Endothelial cell of umbilical vein (primary cell): Measurements from ENCODE around the gene STIM1. TPM values are rescaled to one million over a fixed set of nuclear protein-coding genes. Genes with fewer than 3 reads are reported as not detected.

Source experiments
- BruUV-seq: library from RNA; stranded (reverse); fragments of 400-500 nt; replicated peaks from 2 replicates; lab custom pipeline; 2021; lab: Mats Ljungman, UMichigan
- CTCF ChIA-PET: fragments of 300-600, 350-600 bp; sonication (Branson Sonifier 250); formaldehyde crosslinking; loops from one replicate; lab custom pipeline; 2021; ENCODE audit warnings: antibody characterized with exemption, inconsistent platforms; lab: Charles Lee
- POLR2A ChIA-PET: fragments of 300-600, 350-600 bp; sonication (Branson Sonifier 250); formaldehyde crosslinking; loops from one replicate; lab custom pipeline; 2021; ENCODE audit warnings: antibody characterized with exemption, inconsistent platforms; lab: Charles Lee
- DNase-seq: peaks from one replicate; pipeline ENCODE4 v3.0.0-alpha.2; 2011; ENCODE audit warnings: low read depth, low spot score
- FAIRE-seq: peaks from 2 replicates; lab custom pipeline; 2011; peaks lifted over from hg19 to GRCh38; lab: Jason Lieb, UNC
- H2AFZ ChIP-seq: 2 replicates; pipeline ENCODE4 v1.6.0; 2012; ENCODE audit warnings: low read depth, low read length, control low read depth, inconsistent platforms
- H3K27ac ChIP-seq: 2 replicates; pipeline ENCODE4 v1.5.1; 2011; ENCODE audit warnings: low read depth, mild to moderate bottlenecking, control low read depth, low read length, moderate library complexity; ENCODE audit not compliant: insufficient read depth
- H3K27me3 ChIP-seq, 2 experiments: 2 replicates each; pipeline versions ENCODE4 v1.6.0 to v1.6.1; 2011; ENCODE audit warnings: low read length in 2 of 2, mixed read lengths in 1 of 2; ENCODE audit not compliant: control insufficient read depth in 2 of 2, insufficient read depth in 2 of 2
- H3K36me3 ChIP-seq, 2 experiments: 2 replicates in 1 of 2; 3 replicates in 1 of 2; pipeline ENCODE4 v1.5.1; 2011; ENCODE audit warnings: low read length in 2 of 2, mild to moderate bottlenecking in 1 of 2, moderate library complexity in 1 of 2; ENCODE audit not compliant: control insufficient read depth in 2 of 2, insufficient read depth in 2 of 2; ENCODE audit errors: extremely low read depth in 1 of 2
- H3K4me1 ChIP-seq: 3 replicates; pipeline ENCODE4 v1.5.1; 2011; ENCODE audit warnings: mild to moderate bottlenecking, low read length; ENCODE audit not compliant: control insufficient read depth, insufficient read depth; ENCODE audit errors: extremely low read depth
- H3K4me2 ChIP-seq: 2 replicates; pipeline ENCODE4 v1.6.1; 2011; ENCODE audit warnings: low read length, control low read depth, mixed read lengths; ENCODE audit not compliant: insufficient read depth
- H3K4me3 ChIP-seq, 3 experiments: fragments of 200-600 bp in 1 of 3; sonication (generic), shearing (Covaris generic) in 1 of 3; replicated peaks in 1 of 3; 2 replicates each; pipeline ENCODE4 v1.5.1; 2011 to 2016; ENCODE audit warnings: control low read depth in 3 of 3, low read length in 3 of 3, mild to moderate bottlenecking in 2 of 3, inconsistent platforms in 1 of 3, low read depth in 1 of 3, moderate library complexity in 1 of 3; ENCODE audit not compliant: insufficient read depth in 1 of 3
- H3K79me2 ChIP-seq: 2 replicates; pipeline ENCODE4 v1.6.0; 2012; ENCODE audit warnings: low read length, inconsistent platforms; ENCODE audit not compliant: control insufficient read depth, insufficient read depth
- H3K9ac ChIP-seq: replicated peaks from 2 replicates; pipeline ENCODE3; 2011; ENCODE audit warnings: low read length, control low read depth; ENCODE audit not compliant: insufficient read depth; ENCODE audit errors: extremely low read depth
- H3K9me1 ChIP-seq: replicated peaks from 3 replicates; pipeline ENCODE4 v1.6.0; 2011; ENCODE audit warnings: mild to moderate bottlenecking, low read length; ENCODE audit not compliant: control insufficient read depth, insufficient read depth; ENCODE audit errors: extremely low read depth
- H3K9me3 ChIP-seq: replicated peaks from 2 replicates; pipeline ENCODE4 v1.5.1; 2012; ENCODE audit warnings: low read length, inconsistent platforms; ENCODE audit not compliant: control insufficient read depth, insufficient read depth
- H4K20me1 ChIP-seq: replicated peaks from 2 replicates; pipeline ENCODE3; 2011; ENCODE audit warnings: mild to moderate bottlenecking, low read length; ENCODE audit not compliant: control insufficient read depth, insufficient read depth; ENCODE audit errors: extremely low read depth
- EZH2 ChIP-seq: IDR thresholded peaks from 2 replicates; pipeline ENCODE4 v1.6.1; 2012; ENCODE audit warnings: borderline replicate concordance, low read depth, mild to moderate bottlenecking, moderate library complexity, low read length, inconsistent platforms; ENCODE audit not compliant: severe bottlenecking
- FOS ChIP-seq: IDR thresholded peaks from 2 replicates; pipeline ENCODE4 v1.6.1; 2011; ENCODE audit warnings: mild to moderate bottlenecking, low read length, moderate library complexity, borderline replicate concordance; ENCODE audit not compliant: insufficient read depth
- GATA2 ChIP-seq: IDR thresholded peaks from 2 replicates; pipeline ENCODE4 v1.7.0; 2011; ENCODE audit warnings: low read depth, mild to moderate bottlenecking, moderate library complexity, mixed read lengths, low read length; ENCODE audit not compliant: insufficient read length, insufficient read depth
- JUN ChIP-seq: IDR thresholded peaks from 2 replicates; pipeline ENCODE4 v1.6.1; 2011; ENCODE audit warnings: borderline replicate concordance, low read depth; ENCODE audit not compliant: insufficient read length, insufficient read depth
- MYC ChIP-seq: IDR thresholded peaks from one replicate; pipeline ENCODE4 v1.6.1; 2011; ENCODE audit warnings: mild to moderate bottlenecking, low read depth, low read length
- POLR2A ChIP-seq: IDR thresholded peaks from 2 replicates; pipeline ENCODE4 v1.6.1; 2012; ENCODE audit warnings: low read depth, mild to moderate bottlenecking, control low read depth, low read length
- POLR2AphosphoS5 ChIP-seq: IDR thresholded peaks from 2 replicates; pipeline ENCODE4 v1.6.1; 2012; ENCODE audit warnings: low read depth, mild to moderate bottlenecking, control low read depth, low read length, moderate library complexity; ENCODE audit not compliant: insufficient read depth
- dilution Hi-C: fragments of 300-500 bp; cut with MboI; formaldehyde crosslinking; loops from one replicate; pipeline ENCODE4 v1.15.0; 2019; ENCODE audit warnings: low sequenced_read_pairs; ENCODE audit not compliant: extremely low pct_ligation_motif_present
- intact Hi-C: fragments of 100-400 bp; cut with micrococcal nuclease; formaldehyde crosslinking; loops from one replicate; pipeline ENCODE4 v1.10.0; 2022
- polyA plus RNA-seq, 4 experiments: library from polyadenylated mRNA; depleted of rRNA in 3 of 4; stranded (reverse) in 3 of 4; unstranded in 1 of 4; fragments of >200 nt; gene quantifications; 2 replicates each; pipeline versions ENCODE4 v1.2.1 to v1.2.3, GENCODE V29; 2011 to 2012; ENCODE audit warnings: missing spikeins in 1 of 4
- total RNA-seq: library from RNA; stranded (reverse); gene quantifications from 2 replicates; pipeline ENCODE4 v1.2.3, GENCODE V29; 2021
- TF ChIP-seq, protein P1 (sequence below): IDR thresholded peaks from 2 replicates; pipeline ENCODE4 v1.6.1; 2011; ENCODE audit not compliant: insufficient read depth, insufficient read length
- TF ChIP-seq, protein P2 (sequence below), 2 donors: IDR thresholded peaks; 1 replicate in 1 of 2; 2 replicates in 1 of 2; pipeline ENCODE4 v1.5.1; 2011; ENCODE audit warnings: low read length in 2 of 2, mild to moderate bottlenecking in 2 of 2, moderate library complexity in 2 of 2, control low read depth in 1 of 2, inconsistent platforms in 1 of 2, low read depth in 1 of 2; ENCODE audit not compliant: insufficient read depth in 1 of 2; ENCODE audit errors: extremely low read depth in 1 of 2

Gene STIM1
- total and polyA plus RNA-seq, 2 donors (not counting 3 experiments of a cell fraction or from before 2014, with no cell fraction given): 32.7 to 33.4 TPM

DNA sequence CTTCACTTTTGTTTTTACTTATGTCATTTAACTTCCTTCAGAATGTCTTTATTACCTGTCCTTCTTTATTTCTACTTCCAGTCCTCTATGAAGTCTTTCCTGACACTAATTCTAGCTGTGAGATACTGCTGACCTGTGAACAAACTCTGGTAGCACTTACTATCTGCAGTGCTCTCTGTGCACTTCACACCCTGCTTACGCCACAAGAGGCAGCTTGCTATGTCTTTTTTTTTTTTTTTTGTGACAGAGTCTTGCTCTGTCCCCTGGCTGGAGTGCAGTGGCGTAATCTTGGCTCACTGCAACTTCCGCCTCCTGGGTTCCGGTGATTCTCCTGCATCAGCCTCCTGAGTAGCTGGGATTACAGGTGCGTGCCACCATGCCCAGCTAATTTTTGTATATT lies 10.7 kb downstream of the STIM1 start:
- peak overlapping the region; percentile 68 for H3K4me2 ChIP-seq
- intact Hi-C loops: loop anchor here (1.0 kb wide), 1 partner anchor 14 kb away; no protein-coding TSS in a partner anchor
- H4K20me1 ChIP-seq: no peaks in the 10 kb centered on the region
- H3K4me3 ChIP-seq: peak overlapping the region in 1 of 3 experiments; percentile 10
- H3K9me3 ChIP-seq: no peaks in the 10 kb centered on the region
- H3K27ac ChIP-seq: peak overlapping the region; percentile 78
- peaks cover 42% of the 10 kb centered on the region for H3K4me1 ChIP-seq
- H3K9ac ChIP-seq: peak overlapping the region; percentile 17
- BruUV-seq: no TSS peak
- DNase-seq (no peak), FAIRE-seq (no peak)
- ChIA-PET CTCF (interaction anchor here (0.5 to 2.6 kb wide), 6 partner anchors 11 to 267 kb away, joined by 3 to 35 read pairs (median 5); partner anchors contain the start of gene STIM1), POLR2A (interaction anchor here (0.7 kb wide), 1 partner anchor 15 kb away, joined by 5 read pairs; no protein-coding TSS in a partner anchor)
- no peaks in the 10 kb centered on the region for H3K9me1 ChIP-seq
- peaks cover 14% of the 10 kb centered on the region for H3K79me2 ChIP-seq
- no peak overlapping the region for H2AFZ ChIP-seq
- H3K36me3 ChIP-seq: no peaks in the 10 kb centered on the region
- dilution Hi-C loops: loop anchor here (25.0 kb wide), 1 partner anchor 196 kb away; no protein-coding TSS in a partner anchor
- H3K27me3 ChIP-seq: no peaks in the 10 kb centered on the region
- TF ChIP-seq GATA2: no peak
- no peak for TF ChIP-seq JUN

DNA sequence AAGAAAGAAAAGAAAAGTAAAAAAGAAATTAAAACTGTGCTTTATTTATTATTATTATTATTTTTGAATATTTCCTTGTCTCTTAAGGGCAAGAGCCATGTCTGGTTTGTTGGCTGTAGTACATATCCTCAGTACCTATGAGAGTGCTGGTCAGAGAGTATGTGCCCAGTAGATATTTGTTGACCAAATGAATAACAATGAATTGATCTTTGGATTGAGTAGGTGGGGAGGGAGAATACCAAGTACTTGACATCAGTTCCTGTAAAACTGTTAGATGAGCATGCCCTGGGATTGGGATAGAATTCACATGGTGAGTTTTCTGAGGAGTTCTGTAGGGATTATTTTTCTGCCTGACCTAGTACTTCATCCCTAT lies 11.4 kb downstream of the STIM1 start:
- H3K9ac ChIP-seq: no peak overlapping the region
- BruUV-seq: no TSS peak
- no peaks in the 10 kb centered on the region for H4K20me1 ChIP-seq
- H3K4me1 ChIP-seq: peaks cover 39% of the 10 kb centered on the region
- intact Hi-C loops: loop anchor here (1.0 kb wide), 2 partner anchors 13 to 129 kb away; no protein-coding TSS in a partner anchor
- dilution Hi-C loops: loop anchor here (25.0 kb wide), 1 partner anchor 195 kb away; no protein-coding TSS in a partner anchor
- TF ChIP-seq POLR2A: no peak
- no peak for TF ChIP-seq GATA2
- no peak for TF ChIP-seq JUN
- TF ChIP-seq, protein P1, sequence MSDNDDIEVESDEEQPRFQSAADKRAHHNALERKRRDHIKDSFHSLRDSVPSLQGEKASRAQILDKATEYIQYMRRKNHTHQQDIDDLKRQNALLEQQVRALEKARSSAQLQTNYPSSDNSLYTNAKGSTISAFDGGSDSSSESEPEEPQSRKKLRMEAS: no peak
- TF ChIP-seq, protein P2, sequence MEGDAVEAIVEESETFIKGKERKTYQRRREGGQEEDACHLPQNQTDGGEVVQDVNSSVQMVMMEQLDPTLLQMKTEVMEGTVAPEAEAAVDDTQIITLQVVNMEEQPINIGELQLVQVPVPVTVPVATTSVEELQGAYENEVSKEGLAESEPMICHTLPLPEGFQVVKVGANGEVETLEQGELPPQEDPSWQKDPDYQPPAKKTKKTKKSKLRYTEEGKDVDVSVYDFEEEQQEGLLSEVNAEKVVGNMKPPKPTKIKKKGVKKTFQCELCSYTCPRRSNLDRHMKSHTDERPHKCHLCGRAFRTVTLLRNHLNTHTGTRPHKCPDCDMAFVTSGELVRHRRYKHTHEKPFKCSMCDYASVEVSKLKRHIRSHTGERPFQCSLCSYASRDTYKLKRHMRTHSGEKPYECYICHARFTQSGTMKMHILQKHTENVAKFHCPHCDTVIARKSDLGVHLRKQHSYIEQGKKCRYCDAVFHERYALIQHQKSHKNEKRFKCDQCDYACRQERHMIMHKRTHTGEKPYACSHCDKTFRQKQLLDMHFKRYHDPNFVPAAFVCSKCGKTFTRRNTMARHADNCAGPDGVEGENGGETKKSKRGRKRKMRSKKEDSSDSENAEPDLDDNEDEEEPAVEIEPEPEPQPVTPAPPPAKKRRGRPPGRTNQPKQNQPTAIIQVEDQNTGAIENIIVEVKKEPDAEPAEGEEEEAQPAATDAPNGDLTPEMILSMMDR (IDR thresholded peaks at IDR 0.05; ENCODE audit: extremely low read depth in 1 of 2, insufficient read depth in 1 of 2, low read depth in 1 of 2, low read length in 2 of 2): no peak
- TF ChIP-seq POLR2AphosphoS5: no peak
- no peak for TF ChIP-seq EZH2
- no peak for TF ChIP-seq FOS
- TF ChIP-seq MYC: no peak
- FAIRE-seq: no peak
- POLR2A ChIA-PET: interaction anchor here (0.7 kb wide), 1 partner anchor 14 kb away, joined by 5 read pairs; no protein-coding TSS in a partner anchor
- no peak overlapping the region for H3K4me3 ChIP-seq
- DNase-seq: no peak
- peak overlapping the region; percentile 78 for H3K27ac ChIP-seq
- H2AFZ ChIP-seq: no peak overlapping the region
- no peaks in the 10 kb centered on the region for H3K9me1 ChIP-seq
- no peaks in the 10 kb centered on the region for H3K9me3 ChIP-seq
- H3K4me2 ChIP-seq: peak overlapping the region; percentile 68
- H3K79me2 ChIP-seq: peaks cover 14% of the 10 kb centered on the region
- H3K27me3 ChIP-seq: no peaks in the 10 kb centered on the region
- no peaks in the 10 kb centered on the region for H3K36me3 ChIP-seq
- CTCF ChIA-PET: interaction anchor here (0.5 to 2.6 kb wide), 10 partner anchors 9 to 267 kb away, joined by 3 to 35 read pairs (median 5); partner anchors contain the start of gene STIM1
